AG04449 (cell line): ENCODE results near the gene TM9SF1.

Source experiments
- CTCF ChIA-PET: fragments of 350-600 bp; formaldehyde crosslinking; extraction: SDS; loops from one replicate; lab custom pipeline; 2021; ENCODE audit warnings: antibody characterized with exemption; lab: Yijun Ruan, JAX
- POLR2A ChIA-PET: fragments of 400-600, 350-600 bp; formaldehyde crosslinking; extraction: SDS; loops from one replicate; lab custom pipeline; 2020; ENCODE audit warnings: antibody characterized with exemption, inconsistent platforms; lab: Yijun Ruan, JAX
- DNase-seq: peaks from one replicate; pipeline ENCODE4 v3.0.0-alpha.2; 2010; ENCODE audit warnings: low read depth, low spot score
- H3K4me3 ChIP-seq: 2 replicates; pipeline ENCODE4 v1.5.1; 2011; ENCODE audit warnings: low read depth, mild to moderate bottlenecking, control low read depth, low read length
- TF ChIP-seq, protein P1 (sequence below): IDR thresholded peaks from one replicate; pipeline ENCODE4 v1.5.1; 2011; ENCODE audit warnings: mild to moderate bottlenecking, moderate library complexity, low read length, control low read depth, inconsistent platforms; ENCODE audit not compliant: insufficient read depth; ENCODE audit errors: missing control alignments

The TM9SF1 gene

DNA sequence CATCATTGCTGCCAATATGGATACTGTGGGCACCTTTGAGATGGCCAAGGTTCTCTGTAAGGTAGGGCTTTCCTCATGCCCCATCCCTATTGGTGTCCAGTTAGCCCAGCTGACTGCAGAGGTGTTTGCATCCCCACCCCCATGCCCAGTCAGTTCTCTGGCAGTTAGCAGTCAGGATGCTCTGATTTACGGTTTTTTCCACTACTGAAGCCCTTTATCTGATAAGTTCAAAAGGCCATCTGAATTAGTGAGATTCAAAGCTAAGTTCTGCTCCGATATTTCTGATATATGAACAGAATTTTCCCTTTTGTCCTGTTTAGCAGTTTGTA, 38.3 kb upstream of the TM9SF1 start:
- no peak for DNase-seq
- TF ChIP-seq, protein P1, sequence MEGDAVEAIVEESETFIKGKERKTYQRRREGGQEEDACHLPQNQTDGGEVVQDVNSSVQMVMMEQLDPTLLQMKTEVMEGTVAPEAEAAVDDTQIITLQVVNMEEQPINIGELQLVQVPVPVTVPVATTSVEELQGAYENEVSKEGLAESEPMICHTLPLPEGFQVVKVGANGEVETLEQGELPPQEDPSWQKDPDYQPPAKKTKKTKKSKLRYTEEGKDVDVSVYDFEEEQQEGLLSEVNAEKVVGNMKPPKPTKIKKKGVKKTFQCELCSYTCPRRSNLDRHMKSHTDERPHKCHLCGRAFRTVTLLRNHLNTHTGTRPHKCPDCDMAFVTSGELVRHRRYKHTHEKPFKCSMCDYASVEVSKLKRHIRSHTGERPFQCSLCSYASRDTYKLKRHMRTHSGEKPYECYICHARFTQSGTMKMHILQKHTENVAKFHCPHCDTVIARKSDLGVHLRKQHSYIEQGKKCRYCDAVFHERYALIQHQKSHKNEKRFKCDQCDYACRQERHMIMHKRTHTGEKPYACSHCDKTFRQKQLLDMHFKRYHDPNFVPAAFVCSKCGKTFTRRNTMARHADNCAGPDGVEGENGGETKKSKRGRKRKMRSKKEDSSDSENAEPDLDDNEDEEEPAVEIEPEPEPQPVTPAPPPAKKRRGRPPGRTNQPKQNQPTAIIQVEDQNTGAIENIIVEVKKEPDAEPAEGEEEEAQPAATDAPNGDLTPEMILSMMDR = no peak
- ChIA-PET CTCF (interaction anchor here (1.0 to 2.1 kb wide), 10 partner anchors 9 to 198 kb away, joined by 3 to 21 read pairs (median 4); partner anchors contain the start of genes CIDEB and TINF2), POLR2A (interaction anchor here (2.2 kb wide), 1 partner anchor 9 kb away, joined by 16 read pairs; the partner anchor contains the start of gene TINF2)
- peak overlapping the region; percentile 92 for H3K4me3 ChIP-seq

DNA sequence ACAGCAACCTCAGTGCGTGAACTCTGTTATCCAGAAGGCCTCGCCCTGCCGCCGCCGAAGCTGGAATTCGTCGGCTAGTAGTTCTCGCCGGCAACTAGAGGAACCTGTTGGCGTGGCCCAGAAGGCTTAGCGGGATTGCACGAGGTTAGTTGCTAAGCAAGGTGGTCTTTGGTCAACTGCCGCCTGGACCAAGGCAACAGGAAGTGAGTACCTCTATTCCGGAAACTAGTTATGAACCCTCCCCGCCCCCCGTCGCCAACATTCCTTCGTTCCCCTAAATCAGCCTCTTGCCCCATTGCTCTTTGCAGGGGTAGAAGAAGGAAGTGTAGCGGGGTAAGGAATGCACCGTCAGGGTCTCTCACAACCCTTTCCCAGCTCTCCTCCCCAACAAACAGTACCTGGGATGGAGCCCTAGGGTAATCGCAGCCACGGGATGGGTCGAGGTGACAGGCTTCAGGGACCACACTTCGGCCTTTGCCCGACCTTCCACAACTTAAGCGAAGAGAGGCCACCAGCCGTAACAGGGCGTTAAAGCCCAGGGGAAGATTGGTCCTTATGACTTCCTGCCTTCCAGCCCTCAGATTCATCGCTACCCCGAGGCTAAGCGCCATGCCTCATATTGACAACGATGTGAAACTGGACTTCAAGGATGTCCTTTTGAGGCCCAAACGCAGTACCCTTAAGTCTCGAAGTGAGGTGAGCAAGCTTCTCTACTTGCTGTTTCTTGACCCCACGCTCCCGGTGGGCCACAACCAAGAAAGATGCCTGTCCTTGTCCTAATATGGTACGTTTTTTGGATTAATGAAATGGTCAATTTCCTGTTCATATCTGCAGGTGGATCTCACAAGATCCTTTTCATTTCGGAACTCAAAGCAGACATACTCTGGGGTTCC, 37.6 kb upstream of the TM9SF1 start, which contains the start of gene GMPR2:
GMPR2 (plus strand) TSS at position 285 of the 893 bp plus-strand sequence; CDS start at position 610, 325 bp downstream.
- ChIA-PET CTCF (interaction anchor here (1.0 to 2.1 kb wide), 9 partner anchors 10 to 199 kb away, joined by 3 to 21 read pairs (median 4); partner anchors contain the start of genes CIDEB, MDP1 and TINF2), POLR2A (interaction anchor here (1.0 to 2.2 kb wide), 2 partner anchors 9 to 37 kb away, joined by 3 to 16 read pairs; partner anchors contain the start of genes TINF2 and TM9SF1)
- H3K4me3 ChIP-seq = peak within 1 kb of the TSS; percentile 92
- DNase-seq = no peak
- TF ChIP-seq, protein P1 = no peak

DNA sequence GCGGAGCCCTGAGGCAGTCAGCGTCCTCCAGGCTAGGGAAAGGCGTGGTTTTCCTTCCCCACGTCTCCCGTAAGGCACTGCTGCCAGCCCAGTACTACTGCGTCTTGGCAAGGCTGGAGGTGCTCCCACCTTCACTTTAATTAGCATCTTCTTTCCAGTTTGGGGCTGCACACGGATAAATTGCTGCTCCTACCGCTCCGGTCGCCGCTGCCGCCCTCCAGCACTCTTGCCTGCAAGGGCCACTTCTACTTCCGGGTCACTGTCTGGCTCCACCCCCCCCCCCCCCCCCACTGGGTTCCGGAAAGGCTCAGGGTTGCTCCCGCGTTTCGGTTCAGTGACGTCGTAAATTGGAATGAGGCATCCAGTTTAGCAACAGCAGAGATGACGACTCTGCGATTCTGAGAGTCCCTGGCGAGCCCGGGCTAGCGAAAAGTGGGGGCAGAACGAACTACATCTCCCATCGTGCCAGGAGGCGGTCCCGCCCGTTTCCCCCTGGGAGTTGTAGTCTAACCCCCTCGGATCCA, 36.9 kb upstream of the TM9SF1 start, which contains the start of gene NEDD8:
NEDD8 (minus strand) TSS at position 247 of the 524 bp plus-strand sequence; CDS start at position 147, 100 bp downstream.
- peak; percentile 77 for DNase-seq
- CTCF ChIA-PET = interaction anchor here (1.2 to 2.1 kb wide), 5 partner anchors 10 to 65 kb away, joined by 4 to 21 read pairs (median 4); partner anchors contain the start of genes MDP1 and TINF2
- TF ChIP-seq, protein P1 = no peak
- peak within 1 kb of the TSS; percentile 92 for H3K4me3 ChIP-seq
- POLR2A ChIA-PET = interaction anchor here (1.0 to 2.2 kb wide), 2 partner anchors 10 to 37 kb away, joined by 3 to 16 read pairs; partner anchors contain the start of genes TINF2 and TM9SF1

DNA sequence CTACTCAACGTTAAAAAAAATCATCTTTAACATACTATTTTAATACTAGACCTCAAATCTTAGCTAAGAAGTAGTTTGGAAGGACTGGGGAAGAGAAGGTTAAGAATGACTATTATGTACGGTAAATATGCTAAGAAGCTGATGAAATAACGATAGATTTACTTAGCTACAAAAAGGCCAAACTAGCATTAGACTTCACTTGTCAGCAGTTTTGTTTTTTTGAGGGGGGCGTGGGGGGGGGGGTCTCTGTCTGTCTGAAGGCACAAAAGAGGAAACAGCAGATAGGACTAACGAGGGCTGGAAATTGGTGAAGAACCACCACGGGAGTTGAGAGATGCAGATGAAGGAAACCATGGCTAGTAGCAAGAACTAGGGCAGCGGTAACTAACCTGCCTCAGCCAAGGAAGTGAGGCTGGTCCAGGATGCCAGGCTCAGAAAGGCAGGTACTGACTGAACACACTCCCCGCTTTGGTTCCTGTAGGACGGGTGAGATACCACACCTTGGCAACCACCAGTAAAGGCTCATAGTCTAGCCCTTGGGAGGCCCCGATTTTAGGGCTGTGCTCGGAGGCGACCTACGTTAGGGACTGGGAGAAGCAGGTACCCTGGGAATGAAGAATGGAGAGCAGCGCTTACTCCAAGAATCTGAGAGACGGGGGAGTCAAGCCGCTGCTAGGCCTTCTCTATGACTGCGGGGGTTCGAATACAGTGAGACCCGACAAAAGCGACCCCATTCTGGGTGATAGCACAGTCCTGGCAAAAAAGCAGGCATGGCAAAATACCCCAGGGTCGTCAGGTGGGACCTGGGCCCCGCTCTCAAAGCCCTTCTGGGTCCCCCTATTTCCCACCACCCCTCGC, 36.3 kb upstream of the TM9SF1 start:
- POLR2A ChIA-PET = interaction anchor here (0.6 kb wide), 1 partner anchor 43 kb away, joined by 4 read pairs; the partner anchor contains the start of gene IPO4
- TF ChIP-seq, protein P1 = no peak
- peak overlapping the region; percentile 92 for H3K4me3 ChIP-seq
- no peak for DNase-seq
- CTCF ChIA-PET = interaction anchor here (0.6 to 1.3 kb wide), 9 partner anchors 10 to 76 kb away, joined by 3 to 8 read pairs (median 4); partner anchors contain the start of genes CIDEB, DHRS1, MDP1 and NOP9

DNA sequence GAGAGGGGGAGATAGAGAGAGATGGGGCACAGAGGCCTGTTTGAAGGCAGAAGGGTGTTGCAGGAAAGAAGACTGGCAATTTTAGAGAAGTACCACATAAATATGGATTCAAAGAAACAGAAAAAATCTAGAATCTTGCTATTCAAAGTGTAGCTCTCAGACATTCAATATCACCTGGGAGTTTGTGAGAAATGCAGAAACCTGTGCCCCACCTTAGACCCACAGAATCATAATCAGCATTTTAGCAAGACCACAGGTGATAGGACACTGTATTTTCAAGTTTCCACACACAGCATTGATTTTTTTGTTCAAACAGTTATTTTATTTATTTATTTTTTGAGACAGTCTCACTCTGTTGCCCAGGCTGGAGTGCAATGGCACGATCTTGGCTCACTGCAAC, 33.7 kb upstream of the TM9SF1 start:
- TF ChIP-seq, protein P1 = no peak
- DNase-seq = no peak
- ChIA-PET CTCF (interaction anchor here (0.9 to 2.4 kb wide), 4 partner anchors 14 to 138 kb away, joined by 4 to 10 read pairs (median 4); partner anchors contain the start of genes CHMP4A and TINF2), POLR2A (interaction anchor here (0.7 kb wide), 1 partner anchor 79 kb away, joined by 5 read pairs; no protein-coding TSS in a partner anchor)
- H3K4me3 ChIP-seq = no peak overlapping the region
